Measurements from ENCODE around the gene ABL1.
"Not testable (repeated sequence)": the region's sequence is repeated elsewhere in the genome, so short reads cannot be mapped to it uniquely, and the experiment has no call there.

The ABL1 gene

GRCh38 chr9:130845901-130846481 lies 10.9 kb downstream of the ABL1 start:
- Histone ChIP-seq H2AFZ (ENCODE audit: low read length) (no peak overlapping the region), H3K27me3 (replicated peaks; ENCODE audit: insufficient read depth, low read length) (no peaks in the 10 kb centered on the region), H3K4me3 (ENCODE audit: low read length) (no peak overlapping the region), H3K36me3 (replicated peaks; ENCODE audit: insufficient read depth, low read length) (no peaks in the 10 kb centered on the region), H4K20me1 (ENCODE audit: insufficient read depth, low read length) (no peaks in the 10 kb centered on the region), H3K9me3 (replicated peaks; ENCODE audit: insufficient read depth, low read length) (no peaks in the 10 kb centered on the region), H3K9ac (ENCODE audit: low read length) (no peak overlapping the region), H3K79me2 (ENCODE audit: low read length) (no peaks in the 10 kb centered on the region), H3K4me1 (ENCODE audit: low read length) (no peaks in the 10 kb centered on the region), H3F3A (ENCODE audit: insufficient read depth, low read length) (no peaks in the 10 kb centered on the region), H3K4me2 (ENCODE audit: low read depth, low read length) (no peak overlapping the region), H3K9me2 (replicated peaks; ENCODE audit: insufficient read depth, low read length) (no peaks in the 10 kb centered on the region), H3K27ac (ENCODE audit: low read length) (no peak overlapping the region)
- no peak for DNase-seq
- TF ChIP-seq, protein P1, sequence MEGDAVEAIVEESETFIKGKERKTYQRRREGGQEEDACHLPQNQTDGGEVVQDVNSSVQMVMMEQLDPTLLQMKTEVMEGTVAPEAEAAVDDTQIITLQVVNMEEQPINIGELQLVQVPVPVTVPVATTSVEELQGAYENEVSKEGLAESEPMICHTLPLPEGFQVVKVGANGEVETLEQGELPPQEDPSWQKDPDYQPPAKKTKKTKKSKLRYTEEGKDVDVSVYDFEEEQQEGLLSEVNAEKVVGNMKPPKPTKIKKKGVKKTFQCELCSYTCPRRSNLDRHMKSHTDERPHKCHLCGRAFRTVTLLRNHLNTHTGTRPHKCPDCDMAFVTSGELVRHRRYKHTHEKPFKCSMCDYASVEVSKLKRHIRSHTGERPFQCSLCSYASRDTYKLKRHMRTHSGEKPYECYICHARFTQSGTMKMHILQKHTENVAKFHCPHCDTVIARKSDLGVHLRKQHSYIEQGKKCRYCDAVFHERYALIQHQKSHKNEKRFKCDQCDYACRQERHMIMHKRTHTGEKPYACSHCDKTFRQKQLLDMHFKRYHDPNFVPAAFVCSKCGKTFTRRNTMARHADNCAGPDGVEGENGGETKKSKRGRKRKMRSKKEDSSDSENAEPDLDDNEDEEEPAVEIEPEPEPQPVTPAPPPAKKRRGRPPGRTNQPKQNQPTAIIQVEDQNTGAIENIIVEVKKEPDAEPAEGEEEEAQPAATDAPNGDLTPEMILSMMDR (IDR thresholded peaks at IDR 0.05; ENCODE audit: low read length): no peak
- TF ChIP-seq EZH2phosphoT487 (IDR thresholded peaks at IDR 0.05; ENCODE audit: low read length) (no peak), EZH2 (optimal IDR thresholded peaks at IDR 0.05; ENCODE audit: low read depth, low read length) (no peak)

GRCh38 chr9:130846487-130847305 lies 11.6 kb downstream of the ABL1 start:
- no peak for TF ChIP-seq EZH2phosphoT487 (IDR thresholded peaks at IDR 0.05; ENCODE audit: low read length)
- TF ChIP-seq, protein P1 (IDR thresholded peaks at IDR 0.05; ENCODE audit: low read length): no peak
- Histone ChIP-seq H3F3A (ENCODE audit: insufficient read depth, low read length) (no peaks in the 10 kb centered on the region), H3K4me3 (ENCODE audit: low read length) (no peak overlapping the region), H3K36me3 (replicated peaks; ENCODE audit: insufficient read depth, low read length) (no peaks in the 10 kb centered on the region), H3K4me1 (ENCODE audit: low read length) (no peaks in the 10 kb centered on the region), H3K4me2 (ENCODE audit: low read depth, low read length) (no peak overlapping the region), H3K9ac (ENCODE audit: low read length) (no peak overlapping the region), H2AFZ (ENCODE audit: low read length) (no peak overlapping the region), H3K27me3 (replicated peaks; ENCODE audit: insufficient read depth, low read length) (no peaks in the 10 kb centered on the region), H3K79me2 (ENCODE audit: low read length) (no peaks in the 10 kb centered on the region), H3K27ac (ENCODE audit: low read length) (no peak overlapping the region), H3K9me3 (replicated peaks; ENCODE audit: insufficient read depth, low read length) (no peaks in the 10 kb centered on the region), H4K20me1 (ENCODE audit: insufficient read depth, low read length) (no peaks in the 10 kb centered on the region), H3K9me2 (replicated peaks; ENCODE audit: insufficient read depth, low read length) (no peaks in the 10 kb centered on the region)
- no peak for DNase-seq

GRCh38 chr9:130847306-130848217 lies 12.5 kb downstream of the ABL1 start:
- Histone ChIP-seq H3K27ac (ENCODE audit: low read length) (no peak overlapping the region), H3K4me1 (ENCODE audit: low read length) (no peaks in the 10 kb centered on the region), H3K4me2 (ENCODE audit: low read depth, low read length) (no peak overlapping the region), H3K9me3 (replicated peaks; ENCODE audit: insufficient read depth, low read length) (no peaks in the 10 kb centered on the region), H3K79me2 (ENCODE audit: low read length) (no peaks in the 10 kb centered on the region), H3K9me2 (replicated peaks; ENCODE audit: insufficient read depth, low read length) (no peaks in the 10 kb centered on the region), H3K4me3 (ENCODE audit: low read length) (no peak overlapping the region), H3K27me3 (replicated peaks; ENCODE audit: insufficient read depth, low read length) (no peaks in the 10 kb centered on the region), H4K20me1 (ENCODE audit: insufficient read depth, low read length) (no peaks in the 10 kb centered on the region), H3K36me3 (replicated peaks; ENCODE audit: insufficient read depth, low read length) (no peaks in the 10 kb centered on the region), H2AFZ (ENCODE audit: low read length) (no peak overlapping the region), H3K9ac (ENCODE audit: low read length) (no peak overlapping the region), H3F3A (ENCODE audit: insufficient read depth, low read length) (no peaks in the 10 kb centered on the region)
- DNase-seq: no peak
- TF ChIP-seq, protein P1 (IDR thresholded peaks at IDR 0.05; ENCODE audit: low read length): no peak
- TF ChIP-seq EZH2 (optimal IDR thresholded peaks at IDR 0.05; ENCODE audit: low read depth, low read length) (no peak), EZH2phosphoT487 (IDR thresholded peaks at IDR 0.05; ENCODE audit: low read length) (no peak)

- H3K9me2 ChIP-seq (replicated peaks; ENCODE audit: insufficient read depth, low read length); H3K27ac ChIP-seq (ENCODE audit: low read length); DNase-seq; H2AFZ ChIP-seq (ENCODE audit: low read length); H3K9ac ChIP-seq (ENCODE audit: low read length); H4K20me1 ChIP-seq (ENCODE audit: insufficient read depth, low read length); H3K9me3 ChIP-seq (replicated peaks; ENCODE audit: insufficient read depth, low read length); H3K27me3 ChIP-seq (replicated peaks; ENCODE audit: insufficient read depth, low read length); H3K4me3 ChIP-seq (ENCODE audit: low read length); H3K36me3 ChIP-seq (replicated peaks; ENCODE audit: insufficient read depth, low read length); H3K79me2 ChIP-seq (ENCODE audit: low read length); H3K4me2 ChIP-seq (ENCODE audit: low read depth, low read length); H3K4me1 ChIP-seq (ENCODE audit: low read length); H3F3A ChIP-seq (ENCODE audit: insufficient read depth, low read length): not testable (repeated sequence)
Measured at GRCh38 chr9:130848514-130848913, 13.5 kb downstream of the ABL1 start.
